SK-N-SH (cell line): ENCODE data around the gene DCUN1D5. TPM values are rescaled to one million over a fixed set of nuclear protein-coding genes. Genes with fewer than 3 reads are reported as not detected.

ENCODE experiments used
- CTCF ChIA-PET: fragments of 300-600, 350-600 bp; formaldehyde crosslinking; extraction: SDS; loops from one replicate; lab custom pipeline; 2021; lab: Yijun Ruan, JAX
- POLR2A ChIA-PET: fragments of 350-600 bp; sonication (Branson Sonifier 250); formaldehyde crosslinking; extraction: SDS; loops from one replicate; lab custom pipeline; 2020; ENCODE audit warnings: antibody characterized with exemption, inconsistent platforms; lab: Yijun Ruan, JAX
- DNase-seq: peaks from one replicate; pipeline ENCODE4 v3.0.0; 2012
- H2AFZ ChIP-seq: fragments of 200-600 bp; sonication (generic); 2 replicates; pipeline ENCODE4 v1.8.1; 2016; ENCODE audit warnings: antibody characterized with exemption, mild to moderate bottlenecking, low read depth
- H3F3A ChIP-seq: fragments of 200-600 bp; sonication (generic); replicated peaks from 2 replicates; pipeline ENCODE3; 2016; ENCODE audit warnings: antibody characterized with exemption, mild to moderate bottlenecking; ENCODE audit not compliant: insufficient read depth
- H3K27ac ChIP-seq, 2 experiments: fragments of 200-500 bp in 1 of 2; fragments of 200-600 bp in 1 of 2; sonication (Bioruptor generic) in 1 of 2; sonication (generic), shearing (Covaris generic) in 1 of 2; 2 replicates each; pipeline versions ENCODE4 v1.5.1 to v1.6.1; 2014 to 2016; ENCODE audit warnings: low read depth in 2 of 2, inconsistent platforms in 1 of 2, low read length in 1 of 2, mild to moderate bottlenecking in 1 of 2, mixed read lengths in 1 of 2
- H3K27me3 ChIP-seq: fragments of 200-600 bp; sonication (generic), shearing (Covaris generic); 2 replicates; pipeline ENCODE4 v1.6.1; 2016; ENCODE audit warnings: mixed run types; ENCODE audit not compliant: insufficient read depth
- H3K36me3 ChIP-seq, 2 experiments: fragments of 200-500 bp in 1 of 2; fragments of 200-600 bp in 1 of 2; sonication (Bioruptor generic) in 1 of 2; sonication (generic) in 1 of 2; replicated peaks in 1 of 2; 2 replicates each; pipeline versions ENCODE3 to v1.5.1; 2014 to 2016; ENCODE audit warnings: low read length in 1 of 2, mild to moderate bottlenecking in 1 of 2; ENCODE audit not compliant: insufficient read depth in 2 of 2, control insufficient read depth in 1 of 2
- H3K4me1 ChIP-seq, 2 experiments: fragments of 200-500 bp in 1 of 2; fragments of 200-600 bp in 1 of 2; sonication (Bioruptor generic) in 1 of 2; sonication (generic), shearing (Covaris generic) in 1 of 2; 2 replicates each; pipeline versions ENCODE4 v1.5.1 to v1.6.1; 2014 to 2016; ENCODE audit warnings: low read depth in 1 of 2, low read length in 1 of 2, mixed run types in 1 of 2; ENCODE audit not compliant: insufficient read depth in 2 of 2, control insufficient read depth in 1 of 2
- H3K4me2 ChIP-seq: fragments of 200-600 bp; sonication (generic), shearing (Covaris generic); 2 replicates; pipeline ENCODE4 v1.6.1; 2017; ENCODE audit warnings: mixed run types
- H3K4me3 ChIP-seq, 2 experiments: fragments of 200-500 bp in 1 of 2; fragments of 200-600 bp in 1 of 2; sonication (Bioruptor generic) in 1 of 2; sonication (generic), shearing (Covaris generic) in 1 of 2; 2 replicates each; pipeline versions ENCODE4 v1.5.1 to v1.8.1; 2014 to 2016; ENCODE audit warnings: low read depth in 2 of 2, inconsistent platforms in 1 of 2, low read length in 1 of 2, mild to moderate bottlenecking in 1 of 2, mixed read lengths in 1 of 2, moderate library complexity in 1 of 2
- H3K79me2 ChIP-seq: fragments of 200-600 bp; sonication (generic); 2 replicates; pipeline ENCODE4 v1.8.1; 2017; ENCODE audit warnings: mild to moderate bottlenecking; ENCODE audit not compliant: insufficient read depth
- H3K9ac ChIP-seq: fragments of 200-600 bp; sonication (generic); 2 replicates; pipeline ENCODE4 v1.6.1; 2017; ENCODE audit warnings: mixed run types
- H3K9me2 ChIP-seq: fragments of 200-600 bp; sonication (generic); 2 replicates; pipeline ENCODE4 v1.6.1; 2017; ENCODE audit warnings: mixed run types
- H3K9me3 ChIP-seq: fragments of 200-600 bp; sonication (generic); 2 replicates; pipeline ENCODE4 v1.6.1; 2017; ENCODE audit warnings: mixed run types, mild to moderate bottlenecking, moderate library complexity
- H4K20me1 ChIP-seq: fragments of 200-600 bp; sonication (generic); 2 replicates; pipeline ENCODE4 v1.6.1; 2017; ENCODE audit warnings: mild to moderate bottlenecking, mixed run types; ENCODE audit not compliant: insufficient read depth
- EP300 ChIP-seq, 2 experiments: IDR thresholded peaks; 2 replicates each; pipeline versions ENCODE4 v1.4.0 to v1.6.1; 2012; ENCODE audit warnings: borderline replicate concordance in 1 of 2, low read depth in 1 of 2, low read length in 1 of 2
- FOXJ3 ChIP-seq: sonication (generic); formaldehyde crosslinking; IDR thresholded peaks from 2 replicates; pipeline ENCODE4 v1.5.1; 2020; ENCODE audit warnings: mild to moderate bottlenecking, missing genetic modification reagents
- MEF2A ChIP-seq: IDR thresholded peaks from 2 replicates; pipeline ENCODE4 v1.4.0; 2012; ENCODE audit warnings: low read depth, borderline replicate concordance
- MXI1 ChIP-seq: IDR thresholded peaks from 2 replicates; pipeline ENCODE4 v1.6.1; 2012; ENCODE audit warnings: mild to moderate bottlenecking, low read depth, low read length, improper control_type of control experiment
- RXRA ChIP-seq: IDR thresholded peaks from 2 replicates; pipeline ENCODE4 v1.4.0; 2012; ENCODE audit warnings: low read depth, mild to moderate bottlenecking, borderline replicate concordance
- SMC3 ChIP-seq: IDR thresholded peaks from 2 replicates; pipeline ENCODE4 v1.6.1; 2012; ENCODE audit warnings: low read depth, low read length, improper control_type of control experiment
- TCF12 ChIP-seq: IDR thresholded peaks from 2 replicates; pipeline ENCODE4 v1.4.0; 2012
- TEAD4 ChIP-seq: IDR thresholded peaks from 2 replicates; pipeline ENCODE4 v1.4.0; 2012; ENCODE audit warnings: mild to moderate bottlenecking, borderline replicate concordance; ENCODE audit not compliant: insufficient read depth
- YY1 ChIP-seq: IDR thresholded peaks from 2 replicates; pipeline ENCODE4 v1.4.0; 2012; ENCODE audit warnings: low read depth, mild to moderate bottlenecking
- WGBS: methylation state at CpG from one replicate; pipeline ENCODE4 v1.1.6; 2017; ENCODE audit warnings: low lambda C conversion rate; 5-methylcytosine and 5-hydroxymethylcytosine counted together
- polyA plus RNA-seq, 3 experiments: library from polyadenylated mRNA; depleted of rRNA; stranded (reverse); fragments of >200 nt; gene quantifications; 2 replicates each; pipeline ENCODE4 v1.2.3, GENCODE V29; 2012
- TF ChIP-seq, protein P1 (sequence below): IDR thresholded peaks from 2 replicates; pipeline ENCODE4; 2012
- TF ChIP-seq, protein P2 (sequence below): IDR thresholded peaks from 2 replicates; pipeline ENCODE4 v1.6.1; 2012; ENCODE audit warnings: mild to moderate bottlenecking, low read depth, low read length, moderate library complexity
- TF ChIP-seq, protein P3 (sequence below): fragments of 150-350 bp; IDR thresholded peaks from 2 replicates; pipeline ENCODE4 v1.6.1; 2016; ENCODE audit warnings: mild to moderate bottlenecking, low read depth, low read length
- TF ChIP-seq, protein P4 (sequence below): IDR thresholded peaks from 2 replicates; pipeline ENCODE4 v1.4.0; 2012; ENCODE audit warnings: low read depth, borderline replicate concordance
- TF ChIP-seq, protein P5 (sequence below): IDR thresholded peaks from 2 replicates; pipeline ENCODE4 v1.4.0; 2012; ENCODE audit warnings: low read depth, borderline replicate concordance

DCUN1D5 gene
- polyA plus RNA-seq, 1 of the 3 experiments (the other 2 are of a cell fraction) = 33.1 TPM

DNA sequence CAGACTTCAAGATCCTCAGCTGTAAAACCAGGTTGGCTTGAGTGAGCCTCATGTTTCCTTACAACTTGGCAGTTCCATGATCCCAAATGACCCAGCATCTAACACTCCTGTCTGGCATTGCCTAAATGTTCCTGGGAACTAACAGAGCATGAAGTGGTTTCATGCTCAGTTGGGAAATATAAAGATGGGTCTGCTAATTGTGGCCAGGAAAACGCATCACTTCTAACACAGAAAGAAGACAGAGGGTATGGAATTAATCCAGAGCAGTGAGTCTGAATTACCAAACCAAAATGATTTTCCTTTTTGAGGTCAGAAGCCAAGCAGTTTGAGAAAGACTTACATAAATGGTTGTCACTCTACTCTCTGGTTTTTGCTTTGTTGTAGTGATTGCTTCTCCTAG lies 75.9 kb downstream of the DCUN1D5 start:
- no peaks in the 10 kb centered on the region for H4K20me1 ChIP-seq
- peaks cover under 1% of the 10 kb centered on the region; the same call in 1 of the 2 replicates for H3K9me3 ChIP-seq
- no peak overlapping the region for H3K4me2 ChIP-seq
- H3F3A ChIP-seq = no peaks in the 10 kb centered on the region
- H3K36me3 ChIP-seq = no peaks in the 10 kb centered on the region
- H3K9me2 ChIP-seq = no peaks in the 10 kb centered on the region
- TF ChIP-seq RXRA = no peak
- TF ChIP-seq, protein P1, sequence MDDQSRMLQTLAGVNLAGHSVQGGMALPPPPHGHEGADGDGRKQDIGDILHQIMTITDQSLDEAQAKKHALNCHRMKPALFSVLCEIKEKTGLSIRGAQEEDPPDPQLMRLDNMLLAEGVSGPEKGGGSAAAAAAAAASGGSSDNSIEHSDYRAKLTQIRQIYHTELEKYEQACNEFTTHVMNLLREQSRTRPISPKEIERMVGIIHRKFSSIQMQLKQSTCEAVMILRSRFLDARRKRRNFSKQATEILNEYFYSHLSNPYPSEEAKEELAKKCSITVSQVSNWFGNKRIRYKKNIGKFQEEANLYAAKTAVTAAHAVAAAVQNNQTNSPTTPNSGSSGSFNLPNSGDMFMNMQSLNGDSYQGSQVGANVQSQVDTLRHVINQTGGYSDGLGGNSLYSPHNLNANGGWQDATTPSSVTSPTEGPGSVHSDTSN = no peak
- no peak for TF ChIP-seq SMC3
- TF ChIP-seq TEAD4 = no peak
- no peak for TF ChIP-seq TCF12
- no peak for TF ChIP-seq MXI1
- no peak for TF ChIP-seq YY1
- TF ChIP-seq, protein P2, sequence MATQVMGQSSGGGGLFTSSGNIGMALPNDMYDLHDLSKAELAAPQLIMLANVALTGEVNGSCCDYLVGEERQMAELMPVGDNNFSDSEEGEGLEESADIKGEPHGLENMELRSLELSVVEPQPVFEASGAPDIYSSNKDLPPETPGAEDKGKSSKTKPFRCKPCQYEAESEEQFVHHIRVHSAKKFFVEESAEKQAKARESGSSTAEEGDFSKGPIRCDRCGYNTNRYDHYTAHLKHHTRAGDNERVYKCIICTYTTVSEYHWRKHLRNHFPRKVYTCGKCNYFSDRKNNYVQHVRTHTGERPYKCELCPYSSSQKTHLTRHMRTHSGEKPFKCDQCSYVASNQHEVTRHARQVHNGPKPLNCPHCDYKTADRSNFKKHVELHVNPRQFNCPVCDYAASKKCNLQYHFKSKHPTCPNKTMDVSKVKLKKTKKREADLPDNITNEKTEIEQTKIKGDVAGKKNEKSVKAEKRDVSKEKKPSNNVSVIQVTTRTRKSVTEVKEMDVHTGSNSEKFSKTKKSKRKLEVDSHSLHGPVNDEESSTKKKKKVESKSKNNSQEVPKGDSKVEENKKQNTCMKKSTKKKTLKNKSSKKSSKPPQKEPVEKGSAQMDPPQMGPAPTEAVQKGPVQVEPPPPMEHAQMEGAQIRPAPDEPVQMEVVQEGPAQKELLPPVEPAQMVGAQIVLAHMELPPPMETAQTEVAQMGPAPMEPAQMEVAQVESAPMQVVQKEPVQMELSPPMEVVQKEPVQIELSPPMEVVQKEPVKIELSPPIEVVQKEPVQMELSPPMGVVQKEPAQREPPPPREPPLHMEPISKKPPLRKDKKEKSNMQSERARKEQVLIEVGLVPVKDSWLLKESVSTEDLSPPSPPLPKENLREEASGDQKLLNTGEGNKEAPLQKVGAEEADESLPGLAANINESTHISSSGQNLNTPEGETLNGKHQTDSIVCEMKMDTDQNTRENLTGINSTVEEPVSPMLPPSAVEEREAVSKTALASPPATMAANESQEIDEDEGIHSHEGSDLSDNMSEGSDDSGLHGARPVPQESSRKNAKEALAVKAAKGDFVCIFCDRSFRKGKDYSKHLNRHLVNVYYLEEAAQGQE = no peak
- TF ChIP-seq, protein P3, sequence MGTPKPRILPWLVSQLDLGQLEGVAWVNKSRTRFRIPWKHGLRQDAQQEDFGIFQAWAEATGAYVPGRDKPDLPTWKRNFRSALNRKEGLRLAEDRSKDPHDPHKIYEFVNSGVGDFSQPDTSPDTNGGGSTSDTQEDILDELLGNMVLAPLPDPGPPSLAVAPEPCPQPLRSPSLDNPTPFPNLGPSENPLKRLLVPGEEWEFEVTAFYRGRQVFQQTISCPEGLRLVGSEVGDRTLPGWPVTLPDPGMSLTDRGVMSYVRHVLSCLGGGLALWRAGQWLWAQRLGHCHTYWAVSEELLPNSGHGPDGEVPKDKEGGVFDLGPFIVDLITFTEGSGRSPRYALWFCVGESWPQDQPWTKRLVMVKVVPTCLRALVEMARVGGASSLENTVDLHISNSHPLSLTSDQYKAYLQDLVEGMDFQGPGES = no peak
- TF ChIP-seq, protein P4, sequence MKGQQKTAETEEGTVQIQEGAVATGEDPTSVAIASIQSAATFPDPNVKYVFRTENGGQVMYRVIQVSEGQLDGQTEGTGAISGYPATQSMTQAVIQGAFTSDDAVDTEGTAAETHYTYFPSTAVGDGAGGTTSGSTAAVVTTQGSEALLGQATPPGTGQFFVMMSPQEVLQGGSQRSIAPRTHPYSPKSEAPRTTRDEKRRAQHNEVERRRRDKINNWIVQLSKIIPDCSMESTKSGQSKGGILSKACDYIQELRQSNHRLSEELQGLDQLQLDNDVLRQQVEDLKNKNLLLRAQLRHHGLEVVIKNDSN = no peak
- no peak for TF ChIP-seq MEF2A
- TF ChIP-seq EP300 (IDR thresholded peaks at IDR 0.05; ENCODE audit: borderline replicate concordance in 1 of 2, low read depth in 1 of 2, low read length in 1 of 2) = no peak
- TF ChIP-seq FOXJ3 (CRISPR knock-in tag) = no peak
- TF ChIP-seq, protein P5, sequence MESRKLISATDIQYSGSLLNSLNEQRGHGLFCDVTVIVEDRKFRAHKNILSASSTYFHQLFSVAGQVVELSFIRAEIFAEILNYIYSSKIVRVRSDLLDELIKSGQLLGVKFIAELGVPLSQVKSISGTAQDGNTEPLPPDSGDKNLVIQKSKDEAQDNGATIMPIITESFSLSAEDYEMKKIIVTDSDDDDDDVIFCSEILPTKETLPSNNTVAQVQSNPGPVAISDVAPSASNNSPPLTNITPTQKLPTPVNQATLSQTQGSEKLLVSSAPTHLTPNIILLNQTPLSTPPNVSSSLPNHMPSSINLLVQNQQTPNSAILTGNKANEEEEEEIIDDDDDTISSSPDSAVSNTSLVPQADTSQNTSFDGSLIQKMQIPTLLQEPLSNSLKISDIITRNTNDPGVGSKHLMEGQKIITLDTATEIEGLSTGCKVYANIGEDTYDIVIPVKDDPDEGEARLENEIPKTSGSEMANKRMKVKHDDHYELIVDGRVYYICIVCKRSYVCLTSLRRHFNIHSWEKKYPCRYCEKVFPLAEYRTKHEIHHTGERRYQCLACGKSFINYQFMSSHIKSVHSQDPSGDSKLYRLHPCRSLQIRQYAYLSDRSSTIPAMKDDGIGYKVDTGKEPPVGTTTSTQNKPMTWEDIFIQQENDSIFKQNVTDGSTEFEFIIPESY = no peak
- DNase-seq = no peak
- H3K4me1 ChIP-seq = no peaks in the 10 kb centered on the region
- H3K27ac ChIP-seq = no peak overlapping the region
- H2AFZ ChIP-seq = no peak overlapping the region
- CTCF ChIA-PET = no interaction called here
- H3K79me2 ChIP-seq = no peaks in the 10 kb centered on the region
- H3K4me3 ChIP-seq = no peak overlapping the region
- no peaks in the 10 kb centered on the region for H3K27me3 ChIP-seq
- 38% methylated on average over 1 of the region's 1 CpG for WGBS
- no peak overlapping the region for H3K9ac ChIP-seq
- POLR2A ChIA-PET = no interaction called here
